LNCaP clone FGC (cell line): ENCODE data around the gene HAVCR1.

Source experiments
- DNase-seq: peaks from one replicate; pipeline ENCODE4 v3.0.0-alpha.2; 2011; ENCODE audit warnings: low read depth
- H3K4me3 ChIP-seq: 2 replicates; pipeline ENCODE4 v1.5.1; 2011; ENCODE audit warnings: mild to moderate bottlenecking, low read depth, low read length, control low read depth
- TF ChIP-seq, protein P1 (sequence below): IDR thresholded peaks from 2 replicates; pipeline ENCODE4 v1.5.1; 2012; ENCODE audit warnings: mild to moderate bottlenecking; ENCODE audit not compliant: control insufficient read depth, insufficient read depth; ENCODE audit errors: extremely low read depth

HAVCR1 gene

DNA sequence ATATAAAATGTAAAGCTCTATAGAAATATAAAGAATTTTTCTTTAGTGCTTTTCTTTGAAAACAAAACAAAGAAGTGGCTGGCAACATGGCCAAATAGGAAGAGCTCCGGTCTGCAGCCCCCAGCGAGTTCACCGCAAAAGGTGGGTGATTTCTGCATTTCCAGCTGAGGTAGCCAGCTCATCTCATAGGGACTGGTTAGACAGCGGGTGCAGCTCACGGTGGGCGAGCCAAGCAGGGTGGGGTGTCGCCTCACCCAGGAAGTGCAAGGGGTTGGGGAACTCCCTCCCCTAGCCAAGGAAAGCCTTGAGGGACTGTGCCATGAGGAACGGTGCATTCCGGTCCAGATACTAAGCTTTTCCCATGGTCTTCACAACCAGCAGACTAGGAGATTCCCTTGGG lies 74.9 kb downstream of the HAVCR1 start:
- no peak overlapping the region for H3K4me3 ChIP-seq
- no peak for DNase-seq
- TF ChIP-seq, protein P1, sequence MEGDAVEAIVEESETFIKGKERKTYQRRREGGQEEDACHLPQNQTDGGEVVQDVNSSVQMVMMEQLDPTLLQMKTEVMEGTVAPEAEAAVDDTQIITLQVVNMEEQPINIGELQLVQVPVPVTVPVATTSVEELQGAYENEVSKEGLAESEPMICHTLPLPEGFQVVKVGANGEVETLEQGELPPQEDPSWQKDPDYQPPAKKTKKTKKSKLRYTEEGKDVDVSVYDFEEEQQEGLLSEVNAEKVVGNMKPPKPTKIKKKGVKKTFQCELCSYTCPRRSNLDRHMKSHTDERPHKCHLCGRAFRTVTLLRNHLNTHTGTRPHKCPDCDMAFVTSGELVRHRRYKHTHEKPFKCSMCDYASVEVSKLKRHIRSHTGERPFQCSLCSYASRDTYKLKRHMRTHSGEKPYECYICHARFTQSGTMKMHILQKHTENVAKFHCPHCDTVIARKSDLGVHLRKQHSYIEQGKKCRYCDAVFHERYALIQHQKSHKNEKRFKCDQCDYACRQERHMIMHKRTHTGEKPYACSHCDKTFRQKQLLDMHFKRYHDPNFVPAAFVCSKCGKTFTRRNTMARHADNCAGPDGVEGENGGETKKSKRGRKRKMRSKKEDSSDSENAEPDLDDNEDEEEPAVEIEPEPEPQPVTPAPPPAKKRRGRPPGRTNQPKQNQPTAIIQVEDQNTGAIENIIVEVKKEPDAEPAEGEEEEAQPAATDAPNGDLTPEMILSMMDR = no peak

DNA sequence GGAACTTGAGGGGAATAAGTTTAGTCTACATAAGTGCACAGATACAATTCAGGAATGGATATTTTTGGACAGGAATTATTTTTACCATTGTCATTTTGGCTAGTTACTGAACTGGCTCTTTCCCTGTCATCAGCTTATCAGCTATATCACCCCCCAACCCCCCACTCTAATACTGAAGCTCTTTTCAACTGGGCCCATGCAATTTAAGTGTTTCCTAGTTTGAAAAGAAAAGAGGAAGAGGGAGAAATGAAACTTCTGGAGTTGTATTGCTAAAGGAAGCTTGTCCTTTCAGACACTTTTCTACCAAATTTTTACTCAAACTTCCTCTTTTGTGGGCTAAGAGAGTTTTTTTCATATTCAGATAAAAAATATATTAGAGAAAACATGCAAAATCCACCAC lies 77.4 kb downstream of the HAVCR1 start:
- H3K4me3 ChIP-seq = no peak overlapping the region
- DNase-seq = no peak
- TF ChIP-seq, protein P1 = no peak
